Measurements from ENCODE around the gene RASA2.

GRCh38 chr3:141656771-141657170, 169.9 kb downstream of the RASA2 start:
- no peak for TF ChIP-seq CTCF (IDR thresholded peaks at IDR 0.05 in 2 of 3, conservative IDR thresholded peaks at IDR 0.05 in 1 of 3; ENCODE audit: control insufficient read depth in 2 of 3, extremely low read depth in 1 of 3, insufficient read depth in 1 of 3, low read depth in 3 of 3, low read length in 3 of 3)
- TF ChIP-seq ZZZ3 (IDR thresholded peaks at IDR 0.05; ENCODE audit: control insufficient read depth, insufficient read length, low read depth) = no peak
- no peak for TF ChIP-seq CEBPB (IDR thresholded peaks at IDR 0.05; ENCODE audit: borderline replicate concordance in 1 of 2, low read depth in 2 of 2, low read length in 2 of 2)
- TF ChIP-seq SMC3 (IDR thresholded peaks at IDR 0.05; ENCODE audit: borderline replicate concordance, low read length) = no peak
- TF ChIP-seq PAX5 (IDR thresholded peaks at IDR 0.05; ENCODE audit: borderline replicate concordance, low read depth, low read length) = no peak
- no peak for TF ChIP-seq ATF2 (IDR thresholded peaks at IDR 0.05; ENCODE audit: low read length)
- TF ChIP-seq, protein P1, sequence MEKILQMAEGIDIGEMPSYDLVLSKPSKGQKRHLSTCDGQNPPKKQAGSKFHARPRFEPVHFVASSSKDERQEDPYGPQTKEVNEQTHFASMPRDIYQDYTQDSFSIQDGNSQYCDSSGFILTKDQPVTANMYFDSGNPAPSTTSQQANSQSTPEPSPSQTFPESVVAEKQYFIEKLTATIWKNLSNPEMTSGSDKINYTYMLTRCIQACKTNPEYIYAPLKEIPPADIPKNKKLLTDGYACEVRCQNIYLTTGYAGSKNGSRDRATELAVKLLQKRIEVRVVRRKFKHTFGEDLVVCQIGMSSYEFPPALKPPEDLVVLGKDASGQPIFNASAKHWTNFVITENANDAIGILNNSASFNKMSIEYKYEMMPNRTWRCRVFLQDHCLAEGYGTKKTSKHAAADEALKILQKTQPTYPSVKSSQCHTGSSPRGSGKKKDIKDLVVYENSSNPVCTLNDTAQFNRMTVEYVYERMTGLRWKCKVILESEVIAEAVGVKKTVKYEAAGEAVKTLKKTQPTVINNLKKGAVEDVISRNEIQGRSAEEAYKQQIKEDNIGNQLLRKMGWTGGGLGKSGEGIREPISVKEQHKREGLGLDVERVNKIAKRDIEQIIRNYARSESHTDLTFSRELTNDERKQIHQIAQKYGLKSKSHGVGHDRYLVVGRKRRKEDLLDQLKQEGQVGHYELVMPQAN (conservative IDR thresholded peaks at IDR 0.05) = no peak
- no peak for TF ChIP-seq USF1 (IDR thresholded peaks at IDR 0.05; ENCODE audit: borderline replicate concordance, extremely low read length, insufficient read depth, low read depth, low read length)

Measured in GM12878 (cell line).